OCI-LY3 (cell line): ENCODE measurements around the gene VIPR2.

Experiments
- EZH2phosphoT487 ChIP-seq: fragments of 200-600 bp; shearing (Covaris generic); IDR thresholded peaks from 2 replicates; pipeline ENCODE4 v1.6.1; 2018; ENCODE audit warnings: antibody characterized with exemption, mixed run types, low read depth
- TF ChIP-seq, protein P1 (sequence below): fragments of 200-600, 300-600 bp; sonication (generic); IDR thresholded peaks from 2 replicates; pipeline ENCODE4 v1.5.1; 2014; ENCODE audit warnings: antibody characterized with exemption, low read length, low read depth

GRCh38 chr7:158997471-158997870 is 147.2 kb downstream of the VIPR2 start:
- TF ChIP-seq, protein P1, sequence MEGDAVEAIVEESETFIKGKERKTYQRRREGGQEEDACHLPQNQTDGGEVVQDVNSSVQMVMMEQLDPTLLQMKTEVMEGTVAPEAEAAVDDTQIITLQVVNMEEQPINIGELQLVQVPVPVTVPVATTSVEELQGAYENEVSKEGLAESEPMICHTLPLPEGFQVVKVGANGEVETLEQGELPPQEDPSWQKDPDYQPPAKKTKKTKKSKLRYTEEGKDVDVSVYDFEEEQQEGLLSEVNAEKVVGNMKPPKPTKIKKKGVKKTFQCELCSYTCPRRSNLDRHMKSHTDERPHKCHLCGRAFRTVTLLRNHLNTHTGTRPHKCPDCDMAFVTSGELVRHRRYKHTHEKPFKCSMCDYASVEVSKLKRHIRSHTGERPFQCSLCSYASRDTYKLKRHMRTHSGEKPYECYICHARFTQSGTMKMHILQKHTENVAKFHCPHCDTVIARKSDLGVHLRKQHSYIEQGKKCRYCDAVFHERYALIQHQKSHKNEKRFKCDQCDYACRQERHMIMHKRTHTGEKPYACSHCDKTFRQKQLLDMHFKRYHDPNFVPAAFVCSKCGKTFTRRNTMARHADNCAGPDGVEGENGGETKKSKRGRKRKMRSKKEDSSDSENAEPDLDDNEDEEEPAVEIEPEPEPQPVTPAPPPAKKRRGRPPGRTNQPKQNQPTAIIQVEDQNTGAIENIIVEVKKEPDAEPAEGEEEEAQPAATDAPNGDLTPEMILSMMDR, result no peak
- no peak for TF ChIP-seq EZH2phosphoT487
